GM12878 (cell line): Measurements from ENCODE around the gene VARS1. TPM values are rescaled to one million over a fixed set of nuclear protein-coding genes. Genes with fewer than 3 reads are reported as not detected.

Experiments
- ATAC-seq: fragments of 200-7000 bp; cut with Tn5 transposase; 3 replicates; pipeline ENCODE4 v1.9.1; 2020; ENCODE audit warnings: mild to moderate bottlenecking, moderate library complexity
- BruUV-seq: library from RNA; stranded (reverse); fragments of 400-500 nt; replicated peaks from 2 replicates; lab custom pipeline; 2021; lab: Mats Ljungman, UMichigan
- CTCF ChIA-PET: fragments of 300-600 bp; sonication (Branson Sonifier 250); formaldehyde crosslinking; extraction: SDS; loops from one replicate; lab custom pipeline; 2021; ENCODE audit warnings: inconsistent platforms; lab: Yijun Ruan, JAX
- POLR2A ChIA-PET: fragments of 350-600 bp; formaldehyde crosslinking; extraction: SDS; loops from one replicate; lab custom pipeline; 2021; ENCODE audit warnings: inconsistent platforms; lab: Charles Lee
- RAD21 ChIA-PET: fragments of 300-600 bp; sonication (Branson Sonifier 250); formaldehyde crosslinking; loops from one replicate; lab custom pipeline; 2023; ENCODE audit warnings: antibody characterized with exemption; ENCODE audit not compliant: unreplicated experiment; lab: Charles Lee
- SMC1A ChIA-PET: fragments of 300-600 bp; sonication (Branson Sonifier 250); formaldehyde crosslinking; loops from one replicate; lab custom pipeline; 2023; ENCODE audit not compliant: unreplicated experiment, uncharacterized antibody; lab: Charles Lee
- DNase-seq: peaks from one replicate; pipeline ENCODE4 v3.0.0-alpha.2; 2011; ENCODE audit warnings: low read depth, low spot score
- FAIRE-seq: peaks from 3 replicates; lab custom pipeline; 2011; peaks lifted over from hg19 to GRCh38; lab: Jason Lieb, UNC
- H2AFZ ChIP-seq: 2 replicates; pipeline ENCODE4 v1.6.0; 2011; ENCODE audit warnings: low read depth, low read length, control low read depth; ENCODE audit not compliant: control insufficient read depth
- H3K27ac ChIP-seq: 2 replicates; pipeline ENCODE4 v1.5.1; 2011; ENCODE audit warnings: control low read depth; ENCODE audit not compliant: control insufficient read depth, insufficient read depth
- H3K27me3 ChIP-seq, 2 experiments: replicated peaks in 1 of 2; 2 replicates each; pipeline versions ENCODE4 v1.6.0 to v1.6.1; 2011; ENCODE audit warnings: low read length in 1 of 2; ENCODE audit not compliant: control insufficient read depth in 2 of 2, insufficient read depth in 2 of 2
- H3K36me3 ChIP-seq, 2 experiments: 2 replicates each; pipeline ENCODE4 v1.5.1; 2011; ENCODE audit warnings: low read length in 1 of 2; ENCODE audit not compliant: control insufficient read depth in 2 of 2, insufficient read depth in 2 of 2
- H3K4me1 ChIP-seq: 2 replicates; pipeline ENCODE4 v1.6.1; 2011; ENCODE audit warnings: mild to moderate bottlenecking, low read length, moderate library complexity, mixed read lengths; ENCODE audit not compliant: control insufficient read depth, insufficient read depth
- H3K4me2 ChIP-seq: 2 replicates; pipeline ENCODE4 v1.6.0; 2011; ENCODE audit warnings: control low read depth; ENCODE audit not compliant: control insufficient read depth, insufficient read depth
- H3K4me3 ChIP-seq: fragments of 200-600 bp; sonication (generic); 2 replicates; pipeline ENCODE4 v1.5.1; 2016
- H3K79me2 ChIP-seq: 2 replicates; pipeline ENCODE4 v1.6.0; 2011; ENCODE audit warnings: low read length; ENCODE audit not compliant: control insufficient read depth, insufficient read depth
- H3K9ac ChIP-seq: 2 replicates; pipeline ENCODE4 v1.8.0; 2011; ENCODE audit warnings: low read length, control low read depth, mixed read lengths; ENCODE audit not compliant: control insufficient read depth, insufficient read depth
- H3K9me3 ChIP-seq: replicated peaks from 3 replicates; pipeline ENCODE4 v1.5.1; 2011; ENCODE audit warnings: mild to moderate bottlenecking, low read length; ENCODE audit not compliant: control insufficient read depth, insufficient read depth
- H4K20me1 ChIP-seq: 2 replicates; pipeline ENCODE4 v1.6.0; 2011; ENCODE audit not compliant: control insufficient read depth, insufficient read depth
- CBFB ChIP-seq: IDR thresholded peaks from 2 replicates; pipeline ENCODE4 v1.6.1; 2016; ENCODE audit warnings: antibody characterized with exemption, low read depth
- NR2F1 ChIP-seq: fragments of 450-650 bp; conservative IDR thresholded peaks from 2 replicates; pipeline ENCODE4 v1.6.1; 2017; ENCODE audit warnings: mild to moderate bottlenecking
- SUPT20H ChIP-seq: IDR thresholded peaks from 2 replicates; pipeline ENCODE4 v1.6.1; 2011; ENCODE audit warnings: low read depth, mild to moderate bottlenecking, low read length, moderate library complexity, borderline replicate concordance; ENCODE audit not compliant: control insufficient read depth
- TAF1 ChIP-seq: IDR thresholded peaks from 2 replicates; pipeline ENCODE4 v1.6.1; 2011; ENCODE audit warnings: mild to moderate bottlenecking, low read depth, low read length, borderline replicate concordance
- WGBS: methylation state at CpG from one replicate; pipeline ENCODE4 v1.1.6; 2016; ENCODE audit warnings: low lambda C conversion rate; ENCODE audit not compliant: insufficient replicate concordance, insufficient coverage; ENCODE audit errors: missing lambda C conversion rate; 5-methylcytosine and 5-hydroxymethylcytosine counted together
- in situ Hi-C: fragments of 300-500 bp; cut with MboI; formaldehyde crosslinking; loops from 9 replicates; pipeline ENCODE4 v1.14.3; 2018; ENCODE audit warnings: mixed read lengths
- intact Hi-C: fragments of 100-400 bp; cut with micrococcal nuclease; formaldehyde crosslinking; loops from one replicate; pipeline ENCODE4 v1.14.2; 2022; ENCODE audit not compliant: unreplicated experiment
- polyA plus RNA-seq, 11 experiments: library from polyadenylated mRNA; depleted of rRNA in 4 of 11; unstranded in 6 of 11; stranded (reverse) in 5 of 11; fragments of >200 nt; fragmentation: Nextera tagmentation in 4 of 11; fragmentation: Illumina TruSeq in 1 of 11; extraction: Ambion mirVana in 4 of 11; extraction: Trizol in 1 of 11; gene quantifications; 1 replicate in 1 of 11; 2 replicates in 10 of 11; pipeline versions ENCODE4 v1.2.1 to v1.2.3, GENCODE V29; 2011 to 2016; ENCODE audit warnings: inconsistent platforms in 2 of 11, missing spikeins in 2 of 11, low read depth in 1 of 11
- total RNA-seq, 4 experiments: library from RNA; depleted of rRNA in 3 of 4; stranded (reverse); fragments of >200 nt in 3 of 4; fragmentation: Illumina TruSeq in 1 of 4; extraction: Trizol in 1 of 4; gene quantifications; 2 replicates each; pipeline versions ENCODE4 v1.2.1 to v1.2.3, GENCODE V29; 2013 to 2021
- TF ChIP-seq, protein P1 (sequence below): fragments of 450-650 bp; IDR thresholded peaks from 2 replicates; pipeline ENCODE4 v1.6.1; 2016; ENCODE audit warnings: mild to moderate bottlenecking, moderate library complexity, borderline replicate concordance
- TF ChIP-seq, protein P2 (sequence below): fragments of 450-650 bp; IDR thresholded peaks from 2 replicates; pipeline ENCODE4 v1.6.1; 2017; ENCODE audit warnings: mild to moderate bottlenecking, low read depth, inconsistent platforms; ENCODE audit not compliant: poor library complexity, severe bottlenecking
- TF ChIP-seq, protein P3 (sequence below): IDR thresholded peaks from 2 replicates; pipeline ENCODE4 v1.6.1; 2012; ENCODE audit warnings: low read depth, low read length, improper control_type of control experiment
- TF ChIP-seq, protein P4 (sequence below): fragments of 450-650 bp; formaldehyde crosslinking; IDR thresholded peaks from 2 replicates; pipeline ENCODE4 v1.4.0; 2022; ENCODE audit warnings: mild to moderate bottlenecking, moderate library complexity

Gene VARS1
- total and polyA plus RNA-seq, 10 of the 15 experiments (the other 5 are each of a cell fraction or from before 2014, with no cell fraction given) = 1.2 to 243 (median 80.7) TPM

DNA sequence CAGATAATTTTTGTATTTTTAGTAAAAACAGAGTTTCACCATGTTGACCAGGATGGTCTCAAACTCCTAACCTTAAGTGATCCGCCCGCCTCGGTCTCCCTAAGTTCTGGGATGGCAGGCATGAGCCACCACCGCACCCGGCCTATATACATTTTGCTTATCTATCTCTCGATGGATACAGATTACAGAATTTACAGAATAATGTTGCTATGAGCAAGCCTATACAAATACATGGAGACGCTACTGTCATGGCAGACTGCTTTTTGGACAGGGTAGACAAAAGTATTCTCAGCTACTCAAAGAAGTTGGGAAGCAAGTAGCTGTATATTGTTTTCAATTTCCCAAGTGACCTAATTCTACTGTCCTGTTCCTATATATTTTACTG is 17.9 kb upstream of the VARS1 start:
- no peak for ATAC-seq
- no peak for FAIRE-seq
- Histone ChIP-seq H3K4me1 (peaks cover 29% of the 10 kb centered on the region), H3K4me3 (peak overlapping the region; percentile 47; the same call in 1 of the 2 replicates)
- RAD21 ChIA-PET = interaction anchor here (0.9 to 4.3 kb wide), 7 partner anchors 13 to 76 kb away, joined by 3 to 27 read pairs (median 19); partner anchors contain the start of genes CLIC1, HSPA1B and VARS1
- WGBS = 99% methylated on average over 7 of the region's 7 CpGs
- intact Hi-C loops = loop anchor here (2.0 kb wide), 1 partner anchor 17 kb away; no protein-coding TSS in a partner anchor
- TF ChIP-seq NR2F1 = no peak
- no peak for TF ChIP-seq SUPT20H
- TF ChIP-seq, protein P1, sequence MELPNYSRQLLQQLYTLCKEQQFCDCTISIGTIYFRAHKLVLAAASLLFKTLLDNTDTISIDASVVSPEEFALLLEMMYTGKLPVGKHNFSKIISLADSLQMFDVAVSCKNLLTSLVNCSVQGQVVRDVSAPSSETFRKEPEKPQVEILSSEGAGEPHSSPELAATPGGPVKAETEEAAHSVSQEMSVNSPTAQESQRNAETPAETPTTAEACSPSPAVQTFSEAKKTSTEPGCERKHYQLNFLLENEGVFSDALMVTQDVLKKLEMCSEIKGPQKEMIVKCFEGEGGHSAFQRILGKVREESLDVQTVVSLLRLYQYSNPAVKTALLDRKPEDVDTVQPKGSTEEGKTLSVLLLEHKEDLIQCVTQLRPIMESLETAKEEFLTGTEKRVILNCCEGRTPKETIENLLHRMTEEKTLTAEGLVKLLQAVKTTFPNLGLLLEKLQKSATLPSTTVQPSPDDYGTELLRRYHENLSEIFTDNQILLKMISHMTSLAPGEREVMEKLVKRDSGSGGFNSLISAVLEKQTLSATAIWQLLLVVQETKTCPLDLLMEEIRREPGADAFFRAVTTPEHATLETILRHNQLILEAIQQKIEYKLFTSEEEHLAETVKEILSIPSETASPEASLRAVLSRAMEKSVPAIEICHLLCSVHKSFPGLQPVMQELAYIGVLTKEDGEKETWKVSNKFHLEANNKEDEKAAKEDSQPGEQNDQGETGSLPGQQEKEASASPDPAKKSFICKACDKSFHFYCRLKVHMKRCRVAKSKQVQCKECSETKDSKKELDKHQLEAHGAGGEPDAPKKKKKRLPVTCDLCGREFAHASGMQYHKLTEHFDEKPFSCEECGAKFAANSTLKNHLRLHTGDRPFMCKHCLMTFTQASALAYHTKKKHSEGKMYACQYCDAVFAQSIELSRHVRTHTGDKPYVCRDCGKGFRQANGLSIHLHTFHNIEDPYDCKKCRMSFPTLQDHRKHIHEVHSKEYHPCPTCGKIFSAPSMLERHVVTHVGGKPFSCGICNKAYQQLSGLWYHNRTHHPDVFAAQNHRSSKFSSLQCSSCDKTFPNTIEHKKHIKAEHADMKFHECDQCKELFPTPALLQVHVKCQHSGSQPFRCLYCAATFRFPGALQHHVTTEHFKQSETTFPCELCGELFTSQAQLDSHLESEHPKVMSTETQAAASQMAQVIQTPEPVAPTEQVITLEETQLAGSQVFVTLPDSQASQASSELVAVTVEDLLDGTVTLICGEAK = no peak
- TF ChIP-seq, protein P2, sequence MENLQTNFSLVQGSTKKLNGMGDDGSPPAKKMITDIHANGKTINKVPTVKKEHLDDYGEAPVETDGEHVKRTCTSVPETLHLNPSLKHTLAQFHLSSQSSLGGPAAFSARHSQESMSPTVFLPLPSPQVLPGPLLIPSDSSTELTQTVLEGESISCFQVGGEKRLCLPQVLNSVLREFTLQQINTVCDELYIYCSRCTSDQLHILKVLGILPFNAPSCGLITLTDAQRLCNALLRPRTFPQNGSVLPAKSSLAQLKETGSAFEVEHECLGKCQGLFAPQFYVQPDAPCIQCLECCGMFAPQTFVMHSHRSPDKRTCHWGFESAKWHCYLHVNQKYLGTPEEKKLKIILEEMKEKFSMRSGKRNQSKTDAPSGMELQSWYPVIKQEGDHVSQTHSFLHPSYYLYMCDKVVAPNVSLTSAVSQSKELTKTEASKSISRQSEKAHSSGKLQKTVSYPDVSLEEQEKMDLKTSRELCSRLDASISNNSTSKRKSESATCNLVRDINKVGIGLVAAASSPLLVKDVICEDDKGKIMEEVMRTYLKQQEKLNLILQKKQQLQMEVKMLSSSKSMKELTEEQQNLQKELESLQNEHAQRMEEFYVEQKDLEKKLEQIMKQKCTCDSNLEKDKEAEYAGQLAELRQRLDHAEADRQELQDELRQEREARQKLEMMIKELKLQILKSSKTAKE = no peak
- TF ChIP-seq TAF1 = no peak
- TF ChIP-seq, protein P3, sequence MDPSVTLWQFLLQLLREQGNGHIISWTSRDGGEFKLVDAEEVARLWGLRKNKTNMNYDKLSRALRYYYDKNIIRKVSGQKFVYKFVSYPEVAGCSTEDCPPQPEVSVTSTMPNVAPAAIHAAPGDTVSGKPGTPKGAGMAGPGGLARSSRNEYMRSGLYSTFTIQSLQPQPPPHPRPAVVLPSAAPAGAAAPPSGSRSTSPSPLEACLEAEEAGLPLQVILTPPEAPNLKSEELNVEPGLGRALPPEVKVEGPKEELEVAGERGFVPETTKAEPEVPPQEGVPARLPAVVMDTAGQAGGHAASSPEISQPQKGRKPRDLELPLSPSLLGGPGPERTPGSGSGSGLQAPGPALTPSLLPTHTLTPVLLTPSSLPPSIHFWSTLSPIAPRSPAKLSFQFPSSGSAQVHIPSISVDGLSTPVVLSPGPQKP = no peak
- TF ChIP-seq CBFB = no peak
- TF ChIP-seq, protein P4, sequence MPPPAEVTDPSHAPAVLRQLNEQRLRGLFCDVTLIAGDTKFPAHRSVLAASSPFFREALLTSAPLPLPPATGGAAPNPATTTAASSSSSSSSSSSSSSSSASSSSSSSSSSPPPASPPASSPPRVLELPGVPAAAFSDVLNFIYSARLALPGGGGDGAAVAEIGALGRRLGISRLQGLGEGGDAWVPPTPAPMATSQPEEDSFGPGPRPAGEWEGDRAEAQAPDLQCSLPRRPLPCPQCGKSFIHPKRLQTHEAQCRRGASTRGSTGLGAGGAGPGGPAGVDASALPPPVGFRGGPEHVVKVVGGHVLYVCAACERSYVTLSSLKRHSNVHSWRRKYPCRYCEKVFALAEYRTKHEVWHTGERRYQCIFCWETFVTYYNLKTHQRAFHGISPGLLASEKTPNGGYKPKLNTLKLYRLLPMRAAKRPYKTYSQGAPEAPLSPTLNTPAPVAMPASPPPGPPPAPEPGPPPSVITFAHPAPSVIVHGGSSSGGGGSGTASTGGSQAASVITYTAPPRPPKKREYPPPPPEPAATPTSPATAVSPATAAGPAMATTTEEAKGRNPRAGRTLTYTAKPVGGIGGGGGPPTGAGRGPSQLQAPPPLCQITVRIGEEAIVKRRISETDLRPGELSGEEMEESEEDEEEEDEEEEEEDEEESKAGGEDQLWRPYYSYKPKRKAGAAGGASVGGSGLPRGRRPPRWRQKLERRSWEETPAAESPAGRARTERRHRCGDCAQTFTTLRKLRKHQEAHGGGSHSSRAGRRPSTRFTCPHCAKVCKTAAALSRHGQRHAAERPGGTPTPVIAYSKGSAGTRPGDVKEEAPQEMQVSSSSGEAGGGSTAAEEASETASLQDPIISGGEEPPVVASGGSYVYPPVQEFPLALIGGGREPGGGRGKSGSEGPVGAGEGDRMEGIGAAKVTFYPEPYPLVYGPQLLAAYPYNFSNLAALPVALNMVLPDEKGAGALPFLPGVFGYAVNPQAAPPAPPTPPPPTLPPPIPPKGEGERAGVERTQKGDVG (CRISPR knock-in tag) = no peak
- TF ChIP-seq, all 136 proteins: peak for 0
- H3K27ac ChIP-seq = peak overlapping the region; percentile 58
- H3K36me3 ChIP-seq = no peaks in the 10 kb centered on the region
- no peaks in the 10 kb centered on the region; the same call in 1 of the 2 replicates for H3K79me2 ChIP-seq
- SMC1A ChIA-PET = interaction anchor here (0.8 to 3.0 kb wide), 7 partner anchors 10 to 77 kb away, joined by 3 to 12 read pairs (median 7); partner anchors contain the start of gene CLIC1
- no TSS peak for BruUV-seq
- no peak overlapping the region; the same call in 1 of the 2 replicates for H2AFZ ChIP-seq
- no peaks in the 10 kb centered on the region for H4K20me1 ChIP-seq
- no peaks in the 10 kb centered on the region for H3K27me3 ChIP-seq
- CTCF ChIA-PET = interaction anchor here (0.9 to 2.5 kb wide), 7 partner anchors 9 to 41 kb away, joined by 3 to 12 read pairs (median 4); partner anchors contain the start of gene VARS1
- H3K9ac ChIP-seq = peak overlapping the region; percentile 64
- POLR2A ChIA-PET = interaction anchor here (0.9 to 5.2 kb wide), 11 partner anchors 10 to 377 kb away, joined by 4 to 91 read pairs (median 10); partner anchors contain the start of genes CLIC1, HSPA1B, MSH5 and PBX2
- H3K9me3 ChIP-seq = no peaks in the 10 kb centered on the region
- peak overlapping the region; percentile 82 for H3K4me2 ChIP-seq
- in situ Hi-C loops = no loop called here
- DNase-seq = no peak
